HG03354 (cell line): ENCODE results near the gene MMP3.

Source experiments
- ATAC-seq: cut with Tn5 transposase; IDR thresholded peaks from one replicate; pipeline ENCODE4 v1.9.1; 2021; ENCODE audit warnings: mild to moderate bottlenecking; ENCODE audit not compliant: unreplicated experiment, poor library complexity, severe bottlenecking

The MMP3 gene

GRCh38 chr11:102833731-102834130 lies 9.7 kb downstream of the MMP3 start:
- ATAC-seq = no peak

GRCh38 chr11:102832612-102833011 lies 10.8 kb downstream of the MMP3 start:
- no peak for ATAC-seq

DNA sequence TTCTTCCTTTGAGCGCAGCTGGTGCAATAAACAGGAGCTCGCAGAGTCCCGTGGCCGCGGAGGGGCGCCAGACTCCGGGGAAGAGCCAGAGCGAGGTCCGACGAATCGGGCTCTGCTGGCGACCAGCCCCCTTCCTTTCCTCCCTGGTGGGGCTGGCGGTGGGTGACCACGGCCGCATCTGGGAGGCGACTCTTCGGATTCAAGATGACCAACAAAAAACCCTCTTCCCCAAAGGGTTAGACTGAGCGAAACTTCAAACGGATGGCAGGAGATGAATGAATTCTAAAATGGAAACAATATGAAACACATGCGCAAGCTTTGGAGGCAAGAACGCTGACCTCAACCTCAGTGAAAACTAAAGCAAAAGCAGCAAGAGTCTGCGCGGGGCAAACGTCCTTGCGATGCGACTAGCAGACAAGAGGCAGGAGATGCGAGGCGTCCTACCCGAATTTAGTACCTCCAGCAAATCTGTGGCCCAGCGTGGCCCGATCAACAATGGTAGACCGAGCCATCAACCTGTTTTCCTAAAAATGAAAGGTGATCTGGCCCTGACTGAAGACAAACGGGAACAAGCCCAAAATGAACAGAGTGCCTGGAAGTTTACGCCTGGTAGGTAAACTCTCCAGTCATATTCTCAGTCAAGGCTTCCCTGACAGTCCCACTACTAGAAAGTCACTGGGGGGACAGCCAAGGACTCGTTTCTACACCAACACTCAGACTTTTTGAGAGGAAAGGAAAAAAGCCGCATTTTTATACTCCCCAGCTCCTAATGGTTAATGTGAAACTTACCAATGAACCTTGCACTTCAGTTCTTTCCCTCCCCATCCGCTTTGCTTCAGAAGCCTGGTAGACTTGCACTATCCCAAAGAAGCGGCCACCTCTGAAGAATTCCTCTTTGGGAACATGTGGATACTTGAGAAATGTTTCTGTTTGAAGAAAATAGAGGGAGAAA lies 11.6 kb downstream of the MMP3 start:
- ATAC-seq = peak; percentile 62

- ATAC-seq = no peak
These were observed 12.3 kb downstream of the MMP3 start for GRCh38 chr11:102831128-102831488.

DNA sequence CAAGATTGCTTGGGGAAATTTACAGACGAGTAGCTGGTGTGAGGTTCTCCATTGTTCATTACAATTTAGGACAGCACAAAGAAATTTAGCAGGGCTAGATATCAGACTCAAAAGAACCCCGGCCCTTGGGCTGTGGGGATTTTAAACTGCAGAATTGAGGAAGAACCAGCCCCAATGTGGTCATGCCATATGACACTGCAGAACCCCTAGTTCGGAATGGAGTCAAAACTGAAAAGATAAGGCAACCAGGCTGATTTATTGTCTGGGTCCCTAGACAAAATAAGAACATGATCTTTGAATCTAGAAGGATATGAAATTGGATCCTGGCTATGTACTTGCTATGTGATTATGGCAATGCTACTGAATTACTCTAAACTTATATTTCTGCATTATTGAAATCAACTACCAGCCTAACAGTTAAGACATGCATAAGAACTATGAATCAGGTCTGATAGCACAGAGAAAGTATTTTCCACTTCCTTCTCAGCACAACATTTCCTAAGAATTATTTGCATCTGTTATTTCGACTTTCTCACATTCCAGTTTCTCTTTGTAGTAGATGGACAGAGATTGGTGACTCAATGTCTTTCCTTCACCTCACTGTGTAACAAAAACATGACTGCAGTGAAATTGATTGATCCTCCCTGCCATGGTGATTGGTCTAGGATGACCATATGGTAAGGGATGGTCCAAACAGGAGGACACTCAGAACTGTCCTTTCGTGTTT lies 13.2 kb downstream of the MMP3 start:
- ATAC-seq = no peak

DNA sequence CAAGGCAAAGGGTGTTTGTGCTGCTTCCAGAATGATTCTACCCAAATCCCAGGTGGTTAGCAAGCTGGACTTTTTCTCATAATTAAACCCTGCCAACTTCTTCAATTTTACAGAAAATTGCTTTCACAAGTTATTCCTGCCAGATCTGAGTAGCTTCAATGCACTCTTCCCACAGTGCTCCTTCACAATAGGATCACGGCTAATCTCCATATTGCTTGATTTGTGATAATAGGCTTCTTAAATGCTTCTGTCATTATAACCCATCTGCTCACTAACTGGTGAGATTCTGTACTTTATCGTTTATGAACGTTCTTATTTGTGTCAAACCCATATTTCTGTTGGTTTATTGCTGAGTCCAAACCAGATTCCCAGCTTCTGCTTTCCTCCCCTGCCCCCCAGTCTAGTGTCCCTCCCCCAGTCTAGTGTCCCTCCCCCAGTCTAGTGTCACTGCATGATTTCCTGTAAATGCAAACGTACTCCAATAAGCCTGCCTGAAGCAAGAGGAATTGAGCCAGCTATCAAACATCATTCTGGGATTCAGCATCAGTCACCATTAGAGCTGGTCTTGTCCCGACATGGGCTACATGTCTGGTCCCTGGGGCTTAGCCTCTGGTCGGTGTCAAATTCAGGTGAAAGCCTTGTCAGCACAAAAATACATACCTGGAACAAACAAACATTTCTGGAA lies 14.0 kb downstream of the MMP3 start:
- ATAC-seq = no peak

DNA sequence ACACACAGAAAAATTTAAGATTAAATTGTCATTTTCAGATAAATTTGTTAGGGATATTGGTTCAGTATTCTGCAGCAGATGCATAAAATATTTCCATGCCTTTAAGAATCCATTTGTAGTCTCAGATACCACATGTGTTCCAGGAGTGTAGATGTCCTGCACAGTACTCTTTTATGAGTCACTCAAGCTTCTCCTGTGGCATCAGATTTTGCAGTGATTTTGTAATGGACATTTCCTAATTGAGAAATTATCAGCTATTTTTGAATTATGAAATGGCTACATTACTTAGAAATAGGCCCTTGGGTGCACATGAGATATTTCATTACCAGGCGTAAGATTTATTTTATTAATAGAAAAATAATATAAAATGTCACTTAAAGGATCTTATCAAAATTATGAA lies 18.9 kb downstream of the MMP3 start:
- no peak for ATAC-seq

GRCh38 chr11:102819491-102819890 lies 23.9 kb downstream of the MMP3 start:
- ATAC-seq = no peak

GRCh38 chr11:102813484-102813883 lies 29.9 kb downstream of the MMP3 start:
- no peak for ATAC-seq

DNA sequence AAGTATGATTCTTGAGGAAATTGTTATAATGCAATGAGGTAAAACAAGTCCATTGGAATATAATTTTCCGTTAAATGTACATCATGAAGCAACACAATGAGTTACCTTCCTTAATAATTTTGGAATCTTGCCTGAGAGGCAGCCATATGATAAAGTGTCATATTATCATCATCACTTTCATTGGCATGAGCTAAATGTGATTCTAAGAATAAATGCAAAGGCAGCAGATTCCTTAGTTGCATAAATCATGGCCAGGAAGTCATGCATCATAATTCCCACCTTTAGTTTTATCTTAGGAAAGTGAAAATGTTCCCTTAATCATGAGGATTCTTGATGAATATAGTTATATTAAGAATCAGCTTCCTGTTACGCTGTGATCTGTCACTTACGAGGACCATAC lies 31.2 kb downstream of the MMP3 start:
- ATAC-seq = no peak

GRCh38 chr11:102810950-102811660 lies 32.3 kb downstream of the MMP3 start:
- ATAC-seq = no peak

DNA sequence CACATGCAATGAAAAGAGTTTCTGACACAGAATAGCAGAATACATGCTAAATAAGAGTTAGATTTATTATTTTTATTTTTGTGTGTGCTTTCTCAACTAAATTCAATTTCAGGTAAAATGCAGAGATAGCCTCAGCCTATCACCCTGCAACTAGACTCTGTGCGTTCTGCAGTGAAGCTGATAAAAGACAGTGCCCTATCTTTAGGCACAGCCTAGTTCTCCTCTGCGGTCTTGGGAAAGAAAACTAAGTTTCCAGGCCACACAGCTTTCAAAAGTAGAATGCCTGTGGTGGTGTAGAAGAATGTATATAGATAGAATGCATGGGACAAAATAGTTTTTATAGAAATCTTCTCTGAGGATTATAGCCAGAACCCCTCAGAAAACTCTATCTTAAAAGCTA lies 33.4 kb downstream of the MMP3 start:
- ATAC-seq = no peak

GRCh38 chr11:102807921-102808320 lies 35.5 kb downstream of the MMP3 start:
- ATAC-seq = peak; percentile 78

GRCh38 chr11:102806296-102806695 lies 37.1 kb downstream of the MMP3 start:
- ATAC-seq = no peak

GRCh38 chr11:102802341-102802740 lies 41.1 kb downstream of the MMP3 start:
- ATAC-seq = no peak

DNA sequence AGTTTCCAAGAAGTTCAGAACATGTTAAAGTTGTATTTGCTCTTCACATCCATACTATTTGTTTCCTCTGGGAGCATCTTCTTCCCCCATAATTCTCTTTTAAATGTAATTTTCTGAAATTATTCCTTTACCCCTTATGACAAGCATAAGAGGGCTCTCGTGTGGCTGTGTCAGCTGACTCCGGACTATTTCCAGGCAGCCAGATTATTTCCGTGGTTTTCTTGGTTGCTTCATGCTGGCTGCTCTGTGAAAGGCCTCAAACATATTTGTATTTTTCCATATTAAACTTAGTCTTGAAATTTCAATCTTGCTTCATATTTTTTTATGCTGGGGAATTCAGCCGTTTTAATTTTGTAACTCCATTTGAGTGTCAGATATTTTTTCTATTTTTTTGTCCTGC lies 42.6 kb downstream of the MMP3 start:
- no peak for ATAC-seq

DNA sequence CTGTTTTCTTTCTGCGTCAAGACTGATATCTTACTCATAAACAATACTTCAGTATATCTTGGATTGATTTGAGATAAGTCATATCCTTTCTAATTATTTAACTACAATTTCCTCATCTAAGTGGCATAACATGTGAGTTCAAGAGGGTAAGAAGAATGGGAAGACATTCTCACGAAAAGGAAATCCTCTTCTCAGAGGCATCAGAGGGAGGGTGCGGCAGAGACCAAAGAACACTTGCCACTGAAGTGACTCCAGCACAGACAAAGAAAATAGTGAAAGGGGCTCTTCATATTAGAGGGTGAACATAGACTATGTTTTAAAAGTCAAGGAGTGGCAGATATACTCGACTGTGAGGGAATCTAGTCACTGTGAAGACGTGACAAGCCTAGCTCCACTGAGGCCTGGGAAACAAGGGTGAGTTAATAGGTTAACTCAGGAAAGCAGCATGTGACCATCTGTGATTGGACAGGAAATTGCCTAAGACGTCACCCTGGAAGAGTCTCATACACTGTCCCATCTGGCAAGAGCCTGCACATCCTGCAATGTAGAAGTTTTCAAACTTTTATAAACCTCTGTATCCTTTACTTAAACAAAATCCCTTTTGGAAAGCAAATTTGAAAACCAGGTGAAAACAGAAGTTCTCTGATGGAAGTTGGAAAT lies 43.6 kb downstream of the MMP3 start:
- no peak for ATAC-seq

- ATAC-seq = no peak
These were observed 45.2 kb downstream of the MMP3 start, which contains the start of gene MMP1 for GRCh38 chr11:102798012-102798746. MMP1 (minus strand) TSS chr11:102798160; CDS start chr11:102798092, 68 bp downstream.

DNA sequence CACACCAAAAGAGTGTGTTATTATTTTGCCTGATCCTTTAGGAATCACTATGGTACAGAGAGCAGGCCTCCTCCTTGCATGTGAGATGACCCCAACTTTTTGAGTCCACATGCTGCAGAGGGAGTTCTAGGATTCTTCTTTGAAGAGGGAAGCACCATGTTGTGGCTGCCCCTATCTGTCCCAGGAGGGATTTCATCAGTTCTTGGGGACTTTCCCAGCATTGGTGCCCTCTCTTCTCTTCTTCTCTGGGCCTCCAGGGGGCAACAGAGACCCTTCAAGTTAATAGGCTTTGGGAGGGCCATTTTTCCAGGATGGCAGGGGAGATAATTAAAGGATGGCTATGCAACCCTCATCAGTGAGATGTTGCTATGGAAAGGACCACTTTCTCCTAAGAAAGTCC lies 49.0 kb downstream of the MMP3 start:
- peak; percentile 99 for ATAC-seq
